Measurements from ENCODE around the gene TSPY10.
"Not testable (repeated sequence)": the region's sequence is repeated elsewhere in the genome, so short reads cannot be mapped to it uniquely, and the experiment has no call there.

The TSPY10 gene

GRCh38 chrY:9527580-9527979 is at the start of gene TSPY10:
Gene TSPY10, plus strand, starts transcription at chrY:9527880. Its CDS starts 46 bp downstream, at chrY:9527926.
- not testable (repeated sequence) for DNase-seq (ENCODE audit: low spot score)

GRCh38 chrY:9486967-9487366 is 40.7 kb upstream of the TSPY10 start, which contains the start of gene TSPY9:
Gene TSPY9, plus strand, starts transcription at chrY:9487267. Its CDS starts 46 bp downstream, at chrY:9487313.
- DNase-seq (ENCODE audit: low spot score) = not testable (repeated sequence)

DNA sequence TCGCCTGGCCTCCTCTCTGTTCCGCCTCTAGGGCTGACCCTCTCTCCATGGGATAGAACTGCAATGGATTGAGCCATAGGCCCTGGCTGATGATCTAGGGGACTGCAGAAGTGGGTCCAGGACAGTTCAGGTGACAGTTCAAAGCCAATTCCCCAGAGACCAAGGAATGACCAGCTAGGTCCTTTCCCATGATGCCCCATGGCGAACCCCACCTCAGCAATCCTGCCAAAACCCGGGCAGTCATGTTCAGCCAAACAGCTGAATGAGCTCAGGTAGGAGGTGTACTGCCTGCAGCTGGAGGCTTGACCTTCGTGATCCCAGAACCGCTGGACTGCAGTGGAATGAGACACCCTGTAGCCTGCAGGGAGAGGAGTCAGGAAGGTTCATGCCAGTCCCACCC is 23.3 kb upstream of the TSPY10 start:
- DNase-seq (ENCODE audit: low spot score) = not testable (repeated sequence)

DNA sequence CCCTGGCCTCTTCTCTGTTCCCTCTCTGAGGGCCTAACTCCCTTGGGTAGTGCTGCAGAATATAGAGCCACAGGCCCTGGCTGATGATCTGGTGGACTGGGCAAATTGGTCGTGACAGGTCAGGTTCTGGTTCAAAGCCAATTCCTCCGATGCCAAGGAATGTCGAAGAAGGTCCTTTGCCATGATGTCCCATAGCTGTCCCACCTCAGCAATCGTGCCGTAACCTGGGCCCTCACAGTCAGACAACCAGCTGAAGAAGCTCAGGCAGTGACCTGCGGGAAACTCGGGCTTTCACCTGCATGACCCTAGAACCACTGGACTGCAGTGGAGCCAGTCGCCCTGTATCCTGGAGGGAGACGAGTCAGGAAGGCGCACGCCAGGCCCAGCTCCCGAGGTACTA is 11.4 kb upstream of the TSPY10 start:
- not testable (repeated sequence) for DNase-seq (ENCODE audit: low spot score)

Measured in AG08395 (cell line).